GM19324 (cell line): ENCODE results near the gene CCDC158.
"Not testable (repeated sequence)": the region's sequence is repeated elsewhere in the genome, so short reads cannot be mapped to it uniquely, and the experiment has no call there.

Experiments used
- ATAC-seq: cut with Tn5 transposase; IDR thresholded peaks from one replicate; pipeline ENCODE4 v1.9.1; 2021; ENCODE audit warnings: mild to moderate bottlenecking, moderate library complexity; ENCODE audit not compliant: unreplicated experiment, low FRiP score

The CCDC158 gene

GRCh38 chr4:76287811-76288210 is 133.1 kb downstream of the CCDC158 start:
- ATAC-seq: not testable (repeated sequence)

- no peak for ATAC-seq
Observed at GRCh38 chr4:76283900-76284299, 137.0 kb downstream of the CCDC158 start.

- ATAC-seq: no peak
Observed at GRCh38 chr4:76282941-76283689, 137.8 kb downstream of the CCDC158 start.

GRCh38 chr4:76281594-76281993 is 139.3 kb downstream of the CCDC158 start:
- not testable (repeated sequence) for ATAC-seq

- ATAC-seq: no peak
Observed at GRCh38 chr4:76280488-76281441, 140.2 kb downstream of the CCDC158 start.

- ATAC-seq: no peak
Observed at GRCh38 chr4:76279462-76279861, 141.5 kb downstream of the CCDC158 start.

GRCh38 chr4:76278583-76278982 is 142.4 kb downstream of the CCDC158 start:
- no peak for ATAC-seq

- ATAC-seq: no peak
Observed at GRCh38 chr4:76277667-76278066, 143.3 kb downstream of the CCDC158 start.

GRCh38 chr4:76276813-76277212 is 144.1 kb downstream of the CCDC158 start:
- no peak for ATAC-seq

- ATAC-seq: no peak
Observed at GRCh38 chr4:76275486-76276124, 145.3 kb downstream of the CCDC158 start.

GRCh38 chr4:76272999-76273398 is 147.9 kb downstream of the CCDC158 start:
- ATAC-seq: no peak

GRCh38 chr4:76272582-76272981 is 148.4 kb downstream of the CCDC158 start:
- ATAC-seq: no peak

- ATAC-seq: no peak
Observed at GRCh38 chr4:76272073-76272472, 148.9 kb downstream of the CCDC158 start.

- no peak for ATAC-seq
Observed at GRCh38 chr4:76271248-76271647, 149.7 kb downstream of the CCDC158 start.

GRCh38 chr4:76270244-76271175 is 150.4 kb downstream of the CCDC158 start:
- ATAC-seq: no peak

- ATAC-seq: no peak
Observed at GRCh38 chr4:76267811-76268210, 153.1 kb downstream of the CCDC158 start.

GRCh38 chr4:76266627-76267026 is 154.3 kb downstream of the CCDC158 start:
- ATAC-seq: no peak

- ATAC-seq: no peak
Observed at GRCh38 chr4:76265631-76266218, 155.2 kb downstream of the CCDC158 start.
